ENCODE data around the gene ADAMTS5. TPM values are rescaled to one million over a fixed set of nuclear protein-coding genes. Genes with fewer than 3 reads are reported as not detected.

ADAMTS5 gene
- total RNA-seq, 6 experiments from 2014 or later = 5.5 to 13.7 (median 6.7) TPM

DNA sequence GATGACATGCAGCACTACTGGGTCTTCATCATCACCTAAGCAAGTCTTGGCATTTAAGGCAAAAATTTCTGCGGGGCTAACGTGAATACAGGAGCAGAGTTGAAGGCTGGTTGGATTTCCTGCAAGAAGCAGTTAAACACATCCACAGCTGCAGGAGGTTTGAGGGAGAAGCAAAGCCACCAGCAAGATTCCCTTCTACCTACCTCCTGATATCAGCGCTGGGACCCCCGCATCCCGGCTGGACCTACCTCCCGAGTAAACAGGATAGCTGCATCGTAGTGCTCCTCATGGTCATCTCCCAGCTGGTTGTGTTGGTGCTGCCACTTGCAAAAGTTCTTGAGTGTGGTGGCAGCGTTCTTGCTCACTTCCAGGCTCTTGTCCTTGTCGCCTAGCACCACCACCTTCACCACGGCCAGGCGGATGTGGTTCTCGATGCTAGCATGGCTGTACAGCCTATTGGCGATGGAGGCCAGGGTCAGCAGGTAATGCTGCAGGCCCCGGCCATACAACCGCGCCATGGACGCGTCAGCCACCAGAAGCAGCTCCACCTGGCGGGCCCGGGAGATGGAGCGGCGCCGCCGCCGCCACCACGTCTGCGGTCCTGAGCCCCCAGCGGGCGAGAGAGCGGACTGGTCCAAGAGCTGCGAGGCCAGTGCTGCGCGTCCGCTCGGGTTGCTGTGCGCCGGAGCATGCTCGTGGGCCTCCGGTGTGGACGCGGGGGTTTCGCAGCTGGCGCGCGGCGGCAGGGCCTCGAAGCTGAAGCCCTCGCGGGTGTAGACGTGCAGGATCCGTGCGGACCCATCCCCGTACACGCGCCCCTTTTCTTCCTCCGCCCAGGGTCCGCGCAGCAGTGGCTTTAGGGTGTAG is 1.6 kb downstream of the ADAMTS5 start:
- Mint-ChIP-seq H3K4me1 (ENCODE audit: low read depth) (peaks cover 47% of the 10 kb centered on the region), H3K27me3 (ENCODE audit: insufficient read depth) (peaks cover 6% of the 10 kb centered on the region), H3K36me3 (ENCODE audit: low read depth) (no peaks in the 10 kb centered on the region), H3K9me3 (no peaks in the 10 kb centered on the region), H3K27ac (no peak overlapping the region; the same call in 1 of the 2 replicates), H3K4me3 (peak overlapping the region; percentile 77)
- peak; percentile 68 for TF ChIP-seq CTCF (IDR thresholded peaks at IDR 0.05)
- DNase-seq = no peak

DNA sequence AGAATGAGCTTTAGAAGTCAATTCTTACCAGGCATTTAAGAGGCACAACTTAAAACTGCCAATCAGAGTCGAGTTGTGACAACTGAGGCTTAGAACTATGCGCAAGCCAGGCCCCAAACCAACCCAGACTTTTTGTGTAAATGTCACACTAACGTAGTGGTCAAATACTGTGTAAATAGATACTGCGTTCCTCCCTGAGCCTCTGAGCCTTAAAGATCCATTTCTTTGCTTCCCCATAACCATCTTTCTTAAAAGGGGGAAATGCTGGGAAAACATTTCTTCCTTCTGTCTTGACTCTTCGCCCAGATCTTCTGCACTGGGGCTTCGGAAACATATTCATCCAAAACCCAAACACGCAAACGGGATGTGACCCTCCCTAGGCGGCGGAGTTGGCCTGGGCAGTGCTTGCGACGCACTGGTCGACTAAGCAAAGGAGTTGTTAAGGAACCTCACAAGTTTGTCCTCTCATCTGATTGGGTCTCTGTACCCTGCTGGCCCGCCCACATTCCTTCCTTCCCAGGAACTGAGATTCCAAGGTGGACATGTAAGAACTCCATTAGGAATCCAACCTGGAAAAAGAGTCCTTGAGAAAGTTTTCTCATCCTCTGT is 2.6 kb downstream of the ADAMTS5 start:
- Mint-ChIP-seq H3K9me3 (no peaks in the 10 kb centered on the region), H3K27me3 (ENCODE audit: insufficient read depth) (peaks cover 6% of the 10 kb centered on the region), H3K4me3 (peak overlapping the region; percentile 77), H3K36me3 (ENCODE audit: low read depth) (no peaks in the 10 kb centered on the region), H3K4me1 (ENCODE audit: low read depth) (peaks cover 39% of the 10 kb centered on the region), H3K27ac (0 out of 2 replicates have a peak overlapping the region, but pooled peaks have one; percentile 29)
- peak; percentile 40 for DNase-seq
- TF ChIP-seq CTCF (IDR thresholded peaks at IDR 0.05) = no peak

DNA sequence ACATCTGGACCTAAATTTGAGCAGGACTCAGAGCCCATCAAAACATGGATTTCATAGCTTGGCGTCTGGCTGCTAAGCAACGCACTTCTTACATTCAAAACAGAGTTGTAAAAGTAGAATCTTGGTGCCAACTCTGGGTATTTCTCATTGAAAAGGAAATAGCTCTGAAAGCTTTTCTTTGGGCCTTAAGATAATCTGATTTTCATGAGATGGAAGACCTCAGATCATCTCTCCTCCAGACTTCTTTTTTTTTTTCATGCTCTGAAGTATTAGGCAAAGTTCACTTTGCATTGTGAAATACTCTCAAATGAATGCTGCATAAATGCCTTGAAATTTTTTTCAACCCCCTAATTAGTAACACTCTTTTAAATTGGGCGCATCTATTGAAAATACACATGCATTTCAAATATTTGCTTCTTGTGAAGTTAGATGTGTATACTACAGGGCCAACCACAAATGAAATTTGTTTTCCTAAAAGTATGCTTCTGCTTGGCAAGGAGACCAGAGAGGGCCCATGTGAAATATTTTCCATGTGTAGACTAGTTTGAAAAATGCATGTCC is 4.2 kb downstream of the ADAMTS5 start:
- peak overlapping the region; percentile 77 for H3K4me3 Mint-ChIP-seq
- no peak overlapping the region; the same call in 1 of the 2 replicates for H3K27ac Mint-ChIP-seq
- no peak for TF ChIP-seq CTCF (IDR thresholded peaks at IDR 0.05)
- H3K27me3 Mint-ChIP-seq (ENCODE audit: insufficient read depth) = peaks cover 6% of the 10 kb centered on the region
- DNase-seq = no peak
- H3K9me3 Mint-ChIP-seq = no peaks in the 10 kb centered on the region
- H3K36me3 Mint-ChIP-seq (ENCODE audit: low read depth) = no peaks in the 10 kb centered on the region
- peaks cover 37% of the 10 kb centered on the region for H3K4me1 Mint-ChIP-seq (ENCODE audit: low read depth)

- Mint-ChIP-seq H3K36me3 (ENCODE audit: low read depth) (no peaks in the 10 kb centered on the region), H3K27ac (no peak overlapping the region), H3K4me1 (ENCODE audit: low read depth) (peaks cover 35% of the 10 kb centered on the region), H3K27me3 (ENCODE audit: insufficient read depth) (peaks cover 3% of the 10 kb centered on the region), H3K4me3 (no peak overlapping the region), H3K9me3 (no peaks in the 10 kb centered on the region)
- DNase-seq = no peak
- peak; percentile 61 for TF ChIP-seq CTCF (IDR thresholded peaks at IDR 0.05)
Measured at GRCh38 chr21:26961698-26962097, 5.2 kb downstream of the ADAMTS5 start.

GRCh38 chr21:26958788-26959187 is 8.1 kb downstream of the ADAMTS5 start:
- Mint-ChIP-seq H3K27ac (no peak overlapping the region), H3K9me3 (no peaks in the 10 kb centered on the region), H3K4me3 (no peak overlapping the region), H3K27me3 (ENCODE audit: insufficient read depth) (peaks cover 3% of the 10 kb centered on the region; the same call in 1 of the 2 replicates), H3K36me3 (ENCODE audit: low read depth) (no peaks in the 10 kb centered on the region), H3K4me1 (ENCODE audit: low read depth) (peaks cover 24% of the 10 kb centered on the region)
- TF ChIP-seq CTCF (IDR thresholded peaks at IDR 0.05) = no peak
- no peak for DNase-seq
